Kidney epithelial cell (primary cell): ENCODE measurements around the gene CLPTM1L. TPM values are rescaled to one million over a fixed set of nuclear protein-coding genes. Genes with fewer than 3 reads are reported as not detected.

Experiments used
- DNase-seq: peaks from one replicate; pipeline ENCODE4 v3.0.0-alpha.2; 2010; ENCODE audit warnings: low read depth
- H3K27me3 ChIP-seq: 2 replicates; pipeline ENCODE4 v1.6.0; 2011; ENCODE audit warnings: low read length; ENCODE audit not compliant: control insufficient read depth, insufficient read depth
- H3K36me3 ChIP-seq: 2 replicates; pipeline ENCODE4 v1.5.1; 2011; ENCODE audit warnings: low read length; ENCODE audit not compliant: control insufficient read depth, insufficient read depth
- H3K4me3 ChIP-seq: 2 replicates; pipeline ENCODE4 v1.5.1; 2011; ENCODE audit warnings: low read depth, mild to moderate bottlenecking, control low read depth, low read length
- total RNA-seq: library from RNA; depleted of rRNA; stranded (reverse); fragments of >200 nt; gene quantifications from 2 replicates; pipeline ENCODE4 v1.2.3, GENCODE V29; 2015
- TF ChIP-seq, protein P1 (sequence below): IDR thresholded peaks from 2 replicates; pipeline ENCODE4 v1.5.1; 2011; ENCODE audit warnings: mild to moderate bottlenecking, moderate library complexity, low read length, control low read depth, inconsistent platforms; ENCODE audit not compliant: insufficient read depth, poor library complexity, severe bottlenecking

CLPTM1L gene
- total RNA-seq, 1 donor from 2014 or later = 159 TPM

DNA sequence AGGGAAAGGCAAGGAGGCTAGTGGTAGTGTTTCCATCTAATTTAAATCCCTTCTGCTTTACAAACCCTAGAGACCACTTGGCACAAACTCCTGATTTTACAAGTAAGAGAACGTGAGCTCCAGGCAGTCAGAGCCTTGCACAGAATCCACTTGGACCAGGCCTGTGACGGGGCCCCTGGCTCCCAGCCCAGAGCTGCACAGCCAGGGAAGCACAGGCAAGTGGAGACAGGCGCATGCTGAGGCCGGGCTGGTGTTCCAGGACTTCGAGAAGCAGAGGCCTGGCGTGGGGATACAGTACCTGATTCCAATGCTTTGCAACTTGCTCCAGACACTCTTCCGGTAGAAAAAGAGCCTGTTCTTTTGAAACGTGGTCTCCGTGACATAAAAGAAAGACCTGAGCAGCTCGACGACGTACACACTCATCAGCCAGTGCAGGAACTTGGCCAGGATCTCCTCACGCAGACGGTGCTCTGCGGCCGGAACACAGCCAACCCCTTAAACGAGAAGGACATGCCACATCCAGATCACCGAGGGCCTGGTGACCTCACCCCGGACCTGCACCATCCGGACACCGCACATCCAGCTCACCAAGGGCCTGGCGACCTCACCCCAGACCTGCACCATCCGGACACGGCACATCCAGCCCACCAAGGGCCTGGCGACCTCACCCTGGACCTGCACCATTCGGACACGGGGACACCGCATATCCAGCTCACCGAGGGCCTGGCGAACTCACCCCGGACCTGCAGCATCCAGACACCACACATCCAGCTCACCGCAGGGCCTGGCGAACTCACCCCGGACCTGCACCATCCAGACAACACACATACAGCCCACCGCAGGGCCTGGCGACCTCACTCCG is 62.5 kb downstream of the CLPTM1L start:
- Histone ChIP-seq H3K36me3 (no peaks in the 10 kb centered on the region), H3K4me3 (no peak overlapping the region), H3K27me3 (no peaks in the 10 kb centered on the region)
- TF ChIP-seq, protein P1, sequence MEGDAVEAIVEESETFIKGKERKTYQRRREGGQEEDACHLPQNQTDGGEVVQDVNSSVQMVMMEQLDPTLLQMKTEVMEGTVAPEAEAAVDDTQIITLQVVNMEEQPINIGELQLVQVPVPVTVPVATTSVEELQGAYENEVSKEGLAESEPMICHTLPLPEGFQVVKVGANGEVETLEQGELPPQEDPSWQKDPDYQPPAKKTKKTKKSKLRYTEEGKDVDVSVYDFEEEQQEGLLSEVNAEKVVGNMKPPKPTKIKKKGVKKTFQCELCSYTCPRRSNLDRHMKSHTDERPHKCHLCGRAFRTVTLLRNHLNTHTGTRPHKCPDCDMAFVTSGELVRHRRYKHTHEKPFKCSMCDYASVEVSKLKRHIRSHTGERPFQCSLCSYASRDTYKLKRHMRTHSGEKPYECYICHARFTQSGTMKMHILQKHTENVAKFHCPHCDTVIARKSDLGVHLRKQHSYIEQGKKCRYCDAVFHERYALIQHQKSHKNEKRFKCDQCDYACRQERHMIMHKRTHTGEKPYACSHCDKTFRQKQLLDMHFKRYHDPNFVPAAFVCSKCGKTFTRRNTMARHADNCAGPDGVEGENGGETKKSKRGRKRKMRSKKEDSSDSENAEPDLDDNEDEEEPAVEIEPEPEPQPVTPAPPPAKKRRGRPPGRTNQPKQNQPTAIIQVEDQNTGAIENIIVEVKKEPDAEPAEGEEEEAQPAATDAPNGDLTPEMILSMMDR = no peak
- no peak for DNase-seq

DNA sequence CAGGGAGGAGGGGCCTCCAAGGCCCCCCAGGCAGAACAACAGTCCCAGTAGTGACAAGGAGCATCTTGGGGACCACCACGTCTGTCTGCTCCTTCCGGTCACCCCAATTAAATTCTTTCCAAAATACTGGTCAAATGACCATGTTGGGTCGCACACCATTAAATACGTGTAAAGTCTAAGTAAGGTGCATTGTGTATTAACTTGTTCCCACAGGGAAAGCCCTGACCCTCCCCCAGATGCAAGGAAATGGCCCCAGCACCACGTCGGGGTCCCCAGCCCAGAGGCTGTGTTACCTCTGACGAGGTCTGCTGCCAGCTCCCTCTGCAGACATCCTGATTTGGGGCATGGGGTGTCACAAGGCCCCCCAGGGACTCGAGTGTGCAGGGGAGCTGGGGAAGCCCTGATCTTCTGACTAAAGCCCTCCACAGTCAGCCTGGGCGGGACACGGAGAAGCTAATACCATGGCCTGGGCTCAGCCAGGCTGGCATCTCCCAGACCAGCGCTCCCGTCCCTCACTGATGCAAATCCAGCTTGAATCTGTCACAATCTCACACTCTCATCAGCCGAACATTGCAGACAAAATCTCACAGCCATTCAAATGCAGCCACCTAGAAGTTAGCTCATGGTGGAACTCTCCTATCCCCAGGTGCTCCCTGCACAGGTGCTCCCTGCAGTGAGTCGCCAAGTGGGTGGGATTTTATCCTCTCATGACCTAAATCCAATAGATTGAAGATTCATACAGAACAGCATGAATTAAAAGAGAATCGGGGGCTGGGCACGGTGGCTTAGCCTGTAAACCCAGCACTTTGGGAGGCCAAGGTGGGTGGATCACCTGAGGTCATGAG is 63.6 kb downstream of the CLPTM1L start:
- DNase-seq = no peak
- TF ChIP-seq, protein P1 = no peak
- Histone ChIP-seq H3K36me3 (no peaks in the 10 kb centered on the region), H3K4me3 (no peak overlapping the region), H3K27me3 (no peaks in the 10 kb centered on the region)

DNA sequence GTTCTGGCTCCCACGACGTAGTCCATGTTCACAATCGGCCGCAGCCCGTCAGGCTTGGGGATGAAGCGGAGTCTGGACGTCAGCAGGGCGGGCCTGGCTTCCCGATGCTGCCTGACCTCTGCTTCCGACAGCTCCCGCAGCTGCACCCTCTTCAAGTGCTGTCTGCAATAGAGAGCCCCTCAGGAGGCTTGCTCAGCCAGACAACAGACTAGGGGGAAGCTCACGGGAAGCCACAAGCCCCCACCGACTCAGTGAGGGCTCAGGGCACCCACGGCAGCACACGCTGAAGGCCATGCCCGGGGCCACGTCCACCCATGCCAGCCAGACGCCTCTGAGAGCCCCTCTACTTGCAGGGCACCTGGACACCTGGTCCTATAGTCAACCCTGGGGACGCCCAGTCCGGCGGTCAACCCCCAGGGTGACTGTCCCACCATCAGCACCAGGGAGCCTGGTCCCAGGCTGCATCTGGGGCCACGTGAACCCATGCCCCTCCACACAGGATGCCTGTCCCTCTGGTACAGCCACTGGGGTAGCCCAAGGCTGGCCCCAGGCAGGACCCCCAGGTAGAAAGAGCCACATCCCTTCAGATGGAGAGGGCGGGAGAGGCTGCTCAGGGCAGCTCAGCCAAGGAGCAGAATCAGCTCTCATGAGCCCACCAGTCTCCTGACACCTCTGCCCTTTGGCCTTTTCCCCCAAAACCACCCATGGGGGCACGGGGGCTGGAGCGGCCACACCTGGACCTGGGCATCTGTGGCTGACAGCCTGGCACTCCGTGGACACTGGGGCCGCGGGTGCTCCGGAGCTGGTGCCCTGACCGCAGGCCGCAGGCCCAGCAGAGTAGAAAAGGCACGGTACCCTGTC is 64.5 kb downstream of the CLPTM1L start:
- DNase-seq = no peak
- Histone ChIP-seq H3K27me3 (no peaks in the 10 kb centered on the region), H3K4me3 (no peak overlapping the region), H3K36me3 (no peaks in the 10 kb centered on the region)
- TF ChIP-seq, protein P1 = no peak

DNA sequence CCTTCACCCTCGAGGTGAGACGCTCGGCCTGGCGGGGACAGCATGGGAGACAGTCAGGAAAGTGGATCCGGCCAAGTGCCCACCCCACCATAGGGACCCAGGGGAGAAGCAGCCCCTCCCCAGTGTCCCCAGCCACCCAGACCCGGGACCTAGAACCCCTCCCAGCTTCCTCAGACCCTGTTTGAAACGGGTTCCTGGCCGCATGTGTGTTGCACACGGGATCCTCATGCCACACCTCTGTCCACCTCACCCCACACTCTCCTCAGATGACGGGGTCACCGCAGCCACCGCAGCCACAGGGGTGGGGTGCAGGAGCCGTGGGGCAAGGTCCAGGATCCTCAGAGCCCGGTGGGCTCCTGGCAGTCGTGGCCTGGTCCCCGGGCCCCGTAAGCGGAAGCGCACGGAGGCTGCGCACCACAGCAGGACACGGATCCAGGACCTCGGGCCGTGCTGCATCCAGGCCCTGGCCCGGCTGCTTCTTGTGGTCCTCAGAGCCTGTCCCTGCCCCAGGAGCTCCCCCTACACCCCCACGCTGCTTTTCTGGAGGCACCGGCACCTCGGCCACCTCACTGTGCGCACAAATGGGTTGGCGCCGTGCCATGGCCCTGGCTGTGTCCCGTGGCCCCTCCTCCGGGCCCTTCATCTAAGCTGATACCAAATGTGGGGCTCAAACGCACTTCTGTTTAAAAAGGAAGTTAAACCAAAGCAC is 65.3 kb downstream of the CLPTM1L start:
- no peaks in the 10 kb centered on the region for H3K36me3 ChIP-seq
- TF ChIP-seq, protein P1 = no peak
- no peak overlapping the region for H3K4me3 ChIP-seq
- no peaks in the 10 kb centered on the region for H3K27me3 ChIP-seq
- no peak for DNase-seq
